GM18502 (cell line): ENCODE data around the gene GNA12.

Experiments used
- ATAC-seq: cut with Tn5 transposase; IDR thresholded peaks from one replicate; pipeline ENCODE4 v1.9.1; 2021; ENCODE audit warnings: mild to moderate bottlenecking; ENCODE audit not compliant: unreplicated experiment, poor library complexity

Gene GNA12

DNA sequence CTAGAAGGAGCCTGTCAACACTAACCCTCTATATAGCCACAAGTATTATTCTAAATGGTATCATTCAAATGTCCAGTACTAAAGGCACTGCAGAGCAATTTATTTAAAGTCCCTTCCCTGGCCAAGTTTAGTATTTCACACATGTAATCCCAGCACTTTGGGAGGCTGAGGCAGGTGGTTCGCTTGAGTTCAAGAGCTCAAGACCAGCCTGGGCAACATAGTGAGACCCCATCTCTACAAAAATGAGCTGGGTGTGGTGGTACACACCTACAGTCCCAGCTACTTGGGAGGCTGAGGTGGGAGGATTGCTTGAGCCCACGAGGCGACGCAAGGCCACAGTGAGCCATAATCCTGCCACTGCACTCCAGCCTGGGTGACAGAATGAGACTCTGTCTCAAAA, 3.6 kb downstream of the GNA12 start:
- ATAC-seq: no peak

DNA sequence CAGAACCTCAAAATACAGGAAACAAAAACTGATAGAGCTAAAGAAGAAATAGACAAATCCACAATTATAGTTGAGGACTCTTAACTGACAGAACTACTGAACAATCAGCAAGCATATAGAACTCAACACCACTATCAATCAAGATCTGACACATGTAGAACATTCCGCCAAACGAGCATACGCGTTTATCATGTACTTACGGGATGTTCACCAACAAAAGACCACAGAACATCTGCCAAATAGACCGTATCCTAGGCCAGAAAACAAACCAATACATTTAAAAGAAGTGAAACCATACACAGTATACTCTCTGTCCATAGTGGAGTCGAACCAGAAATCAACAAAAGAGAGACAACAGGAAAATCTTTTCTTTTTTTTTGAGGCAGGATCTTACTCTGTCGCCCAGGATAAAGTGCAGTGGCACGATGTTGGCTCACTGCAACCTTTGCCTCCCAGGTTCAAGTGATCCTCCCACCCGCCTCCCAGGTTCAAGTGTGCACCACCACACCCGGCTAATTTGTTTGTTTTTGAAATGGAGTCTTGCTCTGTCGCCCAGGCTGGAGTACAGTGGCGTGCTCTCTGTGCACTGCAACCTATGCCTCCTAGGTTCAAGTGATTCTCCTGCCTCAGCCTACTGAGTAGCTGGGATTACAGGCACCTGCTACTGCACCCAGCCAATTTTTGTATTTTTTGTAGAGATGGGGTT, 5.1 kb downstream of the GNA12 start:
- peak; percentile 68 for ATAC-seq

DNA sequence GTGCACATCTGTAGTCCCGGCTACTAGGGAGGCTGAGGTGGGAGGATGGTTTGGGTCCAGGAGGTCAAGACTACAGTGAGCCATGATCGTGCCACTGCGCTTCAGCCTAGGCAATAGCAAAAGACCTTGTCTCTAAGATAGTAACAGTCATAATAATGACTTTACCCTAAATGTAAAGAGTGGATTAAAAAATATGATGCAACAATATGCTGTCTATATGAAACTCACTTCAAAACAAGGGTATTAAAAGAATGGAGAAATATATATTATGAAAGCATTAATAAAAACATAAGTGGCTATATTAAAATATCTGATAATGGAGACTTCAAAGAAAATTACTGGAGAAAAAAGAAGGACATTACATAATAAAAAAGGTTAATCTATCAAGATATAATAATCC, 5.7 kb downstream of the GNA12 start:
- ATAC-seq: no peak

DNA sequence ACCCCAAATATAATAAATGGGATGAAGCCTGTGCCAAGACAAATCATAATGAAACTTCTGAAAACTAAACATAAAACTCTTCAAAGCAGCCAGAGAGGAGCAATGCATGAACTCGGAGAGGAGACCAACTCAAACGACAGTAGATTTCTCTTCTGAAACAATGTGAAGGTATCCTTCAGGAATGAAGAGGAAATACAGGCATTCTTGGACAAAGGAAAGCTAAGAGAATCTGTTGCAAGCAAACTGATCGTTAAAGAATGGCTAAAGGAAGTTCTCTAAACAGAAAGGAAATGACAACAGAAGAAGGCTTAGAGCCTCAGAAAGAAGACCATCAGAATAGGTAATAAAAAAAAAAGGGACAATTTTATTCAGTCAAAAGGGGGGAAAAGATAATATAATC, 6.6 kb downstream of the GNA12 start:
- ATAC-seq: no peak

DNA sequence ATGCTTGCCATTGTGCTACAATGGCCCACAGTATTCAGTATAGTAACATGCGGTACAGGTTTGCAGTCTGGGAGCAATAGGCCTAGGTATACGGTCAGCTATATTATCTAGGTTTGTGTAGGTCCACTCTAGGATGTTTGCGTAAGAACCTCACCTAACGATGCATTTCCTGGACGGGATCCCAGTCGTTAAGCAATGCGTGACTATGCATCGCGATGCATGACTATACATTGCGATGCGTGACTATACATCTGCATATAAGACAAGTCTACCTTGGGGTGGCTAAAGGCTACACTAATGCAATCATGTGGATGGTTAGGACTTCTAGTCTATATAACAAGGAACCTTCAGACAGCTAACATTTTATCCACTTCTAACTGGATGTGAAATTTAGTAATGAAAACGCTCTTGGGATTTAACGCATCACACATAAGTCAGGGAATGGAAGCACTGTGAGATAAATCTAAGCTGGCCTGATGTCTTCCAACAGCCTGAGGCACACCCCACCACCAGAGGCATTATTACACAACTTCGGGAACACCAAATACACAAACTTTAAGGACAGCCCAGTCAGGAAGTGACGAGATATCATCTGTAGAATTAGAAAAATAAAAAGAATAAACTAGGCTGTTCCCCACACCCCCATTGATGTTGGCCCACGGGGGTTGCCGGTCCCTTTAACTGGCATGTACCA, 9.2 kb downstream of the GNA12 start:
- no peak for ATAC-seq

DNA sequence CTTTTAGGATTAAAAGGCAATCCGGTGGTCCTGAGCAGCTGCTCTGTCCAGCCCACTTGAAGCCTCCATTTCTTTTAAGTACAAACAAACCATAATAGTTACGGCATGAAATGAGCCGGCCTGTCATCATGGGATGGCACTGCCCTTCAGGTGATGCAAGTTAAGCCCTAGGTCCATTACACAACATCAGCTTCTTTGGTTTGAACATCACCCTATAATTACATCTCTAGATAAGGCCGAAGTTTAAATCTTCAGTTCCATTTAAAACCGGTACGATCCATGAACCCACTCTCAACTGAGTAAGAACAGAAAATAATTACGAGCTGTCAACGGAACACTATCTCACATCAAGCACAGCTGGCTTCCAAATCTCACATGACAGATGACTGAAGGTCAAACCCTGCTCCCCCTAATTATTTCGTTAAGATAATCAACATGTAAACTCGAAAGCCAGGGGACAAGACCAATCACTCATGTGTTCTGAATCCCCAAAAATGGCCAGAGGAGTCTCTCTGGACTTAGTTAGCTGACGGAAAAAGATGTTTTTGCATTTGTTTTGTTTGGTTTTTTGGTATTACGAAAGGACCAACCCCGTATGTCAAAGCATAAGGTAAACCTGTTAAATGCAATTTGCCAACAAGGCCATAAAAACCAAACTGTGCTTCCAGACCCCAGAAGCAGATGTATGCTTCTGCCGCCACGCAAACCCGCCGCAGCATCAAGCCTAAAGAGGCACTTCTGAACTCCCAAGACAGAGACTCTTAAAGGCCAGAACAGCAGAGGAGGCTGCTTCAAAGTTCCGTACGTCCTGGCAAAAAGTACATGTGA, 10.8 kb downstream of the GNA12 start:
- ATAC-seq: no peak

DNA sequence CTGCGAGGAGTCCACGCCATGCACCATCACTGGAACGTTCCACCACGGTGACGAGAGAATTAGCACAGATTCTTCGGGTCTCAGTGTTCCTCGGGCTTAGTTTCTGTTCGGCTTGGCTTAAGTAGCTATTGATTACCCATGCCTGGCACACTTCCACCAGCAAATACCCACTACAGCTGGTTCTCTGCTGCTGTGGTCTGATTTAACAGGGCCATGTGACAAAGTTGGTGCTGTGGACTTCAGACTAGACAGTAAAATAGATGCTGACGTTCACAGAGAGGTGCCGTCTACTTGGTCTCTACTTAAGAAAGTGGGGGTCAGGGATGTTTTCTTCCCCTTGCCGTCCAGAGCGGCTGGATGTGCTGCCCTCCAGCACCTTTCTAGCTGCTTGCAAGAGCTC, 11.6 kb downstream of the GNA12 start:
- no peak for ATAC-seq

DNA sequence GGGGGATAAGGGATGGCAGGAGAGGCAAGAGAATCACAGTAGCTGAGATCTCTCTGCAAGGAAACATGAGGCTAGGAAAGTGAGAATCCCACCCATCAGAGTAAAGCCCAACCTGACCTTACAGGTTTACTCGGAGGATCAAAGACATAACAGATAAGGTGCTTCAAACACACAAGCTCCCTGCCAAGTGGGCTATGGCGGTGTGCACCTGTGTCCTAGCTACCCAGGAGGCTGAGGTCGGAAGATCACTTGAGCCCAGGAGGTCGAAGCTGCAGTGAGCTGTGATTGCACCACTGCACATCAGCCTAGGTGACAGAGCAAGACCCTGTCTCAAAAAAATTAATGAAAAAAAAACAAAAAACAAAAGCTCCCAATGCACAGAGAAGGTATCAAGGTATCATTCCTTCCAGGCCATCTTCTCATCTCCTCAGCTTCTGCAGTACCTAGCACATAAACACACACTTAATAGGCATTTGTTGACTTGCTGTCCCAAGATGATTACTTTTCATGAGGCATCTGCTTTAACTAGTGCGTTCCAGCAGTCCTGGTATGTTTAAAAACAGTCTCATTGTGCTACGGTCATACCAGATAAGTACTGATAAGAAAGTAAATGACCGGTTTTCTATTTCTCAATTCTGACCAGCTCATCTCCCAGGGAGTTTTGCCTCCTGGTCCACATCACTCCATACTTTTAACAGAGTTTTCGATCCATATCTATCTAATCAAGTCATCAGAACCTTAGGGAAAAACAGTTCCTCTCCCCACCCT, 13.3 kb downstream of the GNA12 start:
- no peak for ATAC-seq

DNA sequence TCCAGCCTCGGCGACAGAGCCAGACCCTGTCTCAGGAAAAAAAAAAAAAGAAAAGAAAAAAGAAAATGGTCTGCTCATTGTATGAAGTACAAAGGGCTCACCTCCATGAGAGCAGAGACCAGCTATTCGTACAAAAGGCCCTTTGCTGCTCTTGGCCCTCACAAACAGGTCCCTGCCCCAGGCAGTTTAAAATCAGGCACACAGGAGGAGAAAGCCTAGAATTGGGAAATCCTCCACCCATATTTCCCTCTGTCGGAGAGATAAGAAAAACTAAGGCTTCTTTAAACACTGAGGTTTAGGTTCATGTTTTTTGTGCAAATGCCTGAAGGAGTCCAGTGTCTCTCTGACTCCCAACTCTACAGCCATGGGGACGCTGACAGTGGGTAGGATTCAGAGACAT, 15.1 kb downstream of the GNA12 start:
- no peak for ATAC-seq

DNA sequence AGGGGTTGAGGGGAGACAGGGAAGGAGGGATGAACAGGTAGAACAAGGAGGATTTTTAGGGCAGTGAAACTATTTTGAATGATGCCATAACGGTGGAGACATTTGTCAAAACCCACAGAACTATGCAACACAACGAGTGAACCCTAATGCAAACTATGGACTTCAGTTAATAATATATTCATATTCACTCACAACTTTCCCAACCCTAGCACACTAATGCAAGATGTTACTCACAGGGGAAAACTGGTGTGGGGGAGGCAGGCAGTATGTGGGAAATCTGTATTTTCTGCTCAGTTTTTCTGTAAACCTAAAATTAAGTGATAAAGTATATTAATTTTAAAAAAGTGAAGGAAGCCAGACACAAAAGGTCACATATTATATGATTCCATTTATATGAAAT, 17.3 kb downstream of the GNA12 start:
- no peak for ATAC-seq

DNA sequence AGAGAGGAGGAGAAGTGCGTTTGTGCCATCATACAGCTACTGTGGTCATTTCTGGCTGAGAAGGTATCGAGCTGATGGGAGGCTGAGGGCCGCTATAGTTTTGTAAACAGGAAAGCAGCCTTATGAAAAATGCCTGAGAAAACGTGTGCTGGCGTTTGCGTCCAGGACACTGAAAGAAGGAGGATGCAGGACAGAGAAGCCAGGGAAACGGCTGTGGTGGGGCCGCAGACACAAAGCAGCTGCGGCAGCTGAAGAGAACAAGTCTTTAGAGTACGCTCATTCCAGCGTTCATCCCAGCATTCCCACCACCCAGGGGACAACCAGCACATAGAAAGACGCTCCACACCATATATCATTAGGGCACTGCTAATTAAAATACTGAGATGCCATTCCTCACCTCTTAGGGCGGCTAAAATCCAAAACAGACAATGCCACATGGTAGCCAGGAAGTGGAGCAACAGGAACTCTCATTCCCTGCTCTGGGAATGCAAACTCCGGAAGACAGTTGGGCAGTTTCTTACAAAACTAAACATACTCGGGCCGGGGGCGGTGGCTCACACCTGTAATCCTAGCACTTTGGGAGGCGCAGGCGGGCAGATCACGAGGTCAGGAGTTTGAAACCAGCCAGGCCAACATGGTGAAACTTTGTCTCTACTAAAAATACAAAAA, 18.4 kb downstream of the GNA12 start:
- no peak for ATAC-seq

DNA sequence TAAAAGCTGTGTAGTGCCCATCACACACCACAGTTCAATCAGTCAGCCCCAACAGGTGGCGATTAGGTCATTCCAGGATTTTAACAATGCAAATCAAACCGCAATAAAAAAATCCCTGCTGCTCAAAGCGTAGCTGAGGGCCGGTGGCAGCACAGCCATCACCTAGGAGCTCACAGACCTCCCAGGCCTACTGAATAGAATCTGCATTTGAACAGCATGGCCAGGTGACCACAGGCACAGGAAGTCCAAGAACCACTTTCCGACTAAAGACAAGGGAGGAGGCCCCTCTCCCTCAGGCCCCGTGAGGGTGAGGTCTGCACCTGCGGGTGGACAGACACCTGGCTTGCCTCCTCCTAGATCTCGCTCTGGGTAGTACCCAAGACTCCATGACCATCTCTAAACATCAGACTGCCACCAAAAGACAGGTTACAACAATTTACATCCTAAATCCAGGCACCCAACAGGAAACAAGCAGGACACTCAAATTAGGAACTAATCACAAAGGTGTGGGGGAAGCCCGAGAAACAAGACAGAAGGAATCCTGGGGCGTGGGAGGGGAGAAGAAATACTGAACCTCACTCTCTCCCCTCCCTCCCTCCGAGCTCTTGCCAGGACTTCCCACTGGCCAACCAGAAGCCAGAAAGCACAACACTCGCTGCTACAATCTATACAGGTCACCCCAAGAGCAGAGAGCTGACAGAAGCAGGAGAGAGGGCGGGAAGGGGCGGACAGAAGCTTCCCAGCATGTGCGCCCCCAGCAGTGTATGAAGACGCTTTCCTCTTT, 19.2 kb downstream of the GNA12 start:
- ATAC-seq: peak; percentile 33

DNA sequence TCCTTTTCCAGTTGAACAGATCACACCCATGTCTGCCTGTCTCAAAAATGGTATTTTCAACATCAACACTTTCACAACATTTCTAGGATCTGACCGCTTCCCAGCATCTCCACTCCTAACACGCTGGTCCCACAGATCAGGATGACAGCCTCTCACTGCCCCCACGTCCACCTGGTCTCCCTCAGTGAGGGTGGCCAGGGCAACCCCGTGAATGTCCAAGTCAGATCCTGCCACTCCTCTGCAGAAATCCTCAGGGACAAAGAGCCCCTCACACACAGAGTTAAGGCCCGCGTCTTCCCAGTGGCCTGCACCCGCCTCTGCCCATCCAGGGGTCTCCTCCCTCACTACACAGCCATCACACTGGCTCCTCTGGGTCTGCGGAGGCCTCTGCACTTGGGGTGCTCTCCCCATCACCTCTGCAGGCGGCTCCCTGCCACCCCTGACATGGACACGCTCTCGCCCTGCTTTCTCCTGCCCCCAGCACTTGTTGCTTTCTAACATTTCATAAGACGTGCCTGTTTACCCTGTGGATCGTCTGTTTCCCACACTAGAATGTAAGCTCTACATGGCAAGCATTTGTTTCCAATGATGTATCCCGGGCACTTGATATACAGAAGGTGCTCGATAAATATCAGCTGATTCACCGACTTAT, 20.0 kb downstream of the GNA12 start:
- ATAC-seq: no peak

DNA sequence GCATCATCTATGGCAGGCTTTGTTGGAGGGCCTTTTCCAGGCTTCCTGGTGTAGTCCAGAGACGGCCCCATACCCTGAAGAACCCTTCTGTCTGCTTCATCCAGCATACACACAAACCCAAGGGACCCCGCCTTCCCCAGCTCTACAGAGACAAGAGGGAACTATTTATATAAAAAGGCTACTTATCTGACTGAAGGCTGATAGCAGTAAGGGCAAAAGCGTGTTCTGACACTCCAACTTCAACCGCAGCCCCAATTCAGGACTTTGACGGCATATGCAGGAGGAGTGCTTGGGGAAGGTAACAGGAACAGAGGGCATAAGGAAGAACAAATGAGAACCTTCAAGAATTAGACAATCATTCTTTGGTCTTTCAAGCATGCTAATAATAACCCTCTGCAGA, 21.0 kb downstream of the GNA12 start:
- no peak for ATAC-seq

DNA sequence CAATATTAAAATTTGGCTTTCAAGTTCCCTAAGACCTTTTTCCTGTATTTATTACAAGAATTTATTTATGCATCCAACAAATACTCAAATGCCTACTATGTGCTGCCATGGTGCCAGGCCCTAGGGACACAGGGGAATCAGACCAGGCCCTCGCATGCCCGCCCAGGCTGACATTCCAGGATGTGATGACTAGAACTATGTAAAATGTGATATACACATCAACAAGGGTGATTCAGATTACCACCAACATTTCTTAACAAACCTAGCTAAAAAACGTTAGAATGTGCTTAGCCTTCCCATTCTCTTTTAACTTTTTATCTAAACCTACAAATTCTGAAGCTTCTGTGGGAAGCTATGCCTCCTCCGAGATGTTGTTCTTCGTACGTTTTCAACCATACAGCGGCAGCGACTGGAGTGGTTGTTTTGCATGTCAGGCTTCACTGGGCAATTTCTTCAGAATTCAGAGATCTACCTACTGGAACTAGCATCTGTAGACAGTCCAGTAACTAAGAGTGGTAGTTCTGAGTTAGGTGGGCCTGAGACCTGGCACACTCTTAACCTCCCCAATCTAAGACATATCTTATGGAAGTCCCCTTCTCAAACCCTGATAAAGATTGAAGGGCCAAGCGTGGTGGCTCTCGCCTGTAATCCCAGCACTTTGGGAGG, 22.1 kb downstream of the GNA12 start:
- peak; percentile 73 for ATAC-seq

DNA sequence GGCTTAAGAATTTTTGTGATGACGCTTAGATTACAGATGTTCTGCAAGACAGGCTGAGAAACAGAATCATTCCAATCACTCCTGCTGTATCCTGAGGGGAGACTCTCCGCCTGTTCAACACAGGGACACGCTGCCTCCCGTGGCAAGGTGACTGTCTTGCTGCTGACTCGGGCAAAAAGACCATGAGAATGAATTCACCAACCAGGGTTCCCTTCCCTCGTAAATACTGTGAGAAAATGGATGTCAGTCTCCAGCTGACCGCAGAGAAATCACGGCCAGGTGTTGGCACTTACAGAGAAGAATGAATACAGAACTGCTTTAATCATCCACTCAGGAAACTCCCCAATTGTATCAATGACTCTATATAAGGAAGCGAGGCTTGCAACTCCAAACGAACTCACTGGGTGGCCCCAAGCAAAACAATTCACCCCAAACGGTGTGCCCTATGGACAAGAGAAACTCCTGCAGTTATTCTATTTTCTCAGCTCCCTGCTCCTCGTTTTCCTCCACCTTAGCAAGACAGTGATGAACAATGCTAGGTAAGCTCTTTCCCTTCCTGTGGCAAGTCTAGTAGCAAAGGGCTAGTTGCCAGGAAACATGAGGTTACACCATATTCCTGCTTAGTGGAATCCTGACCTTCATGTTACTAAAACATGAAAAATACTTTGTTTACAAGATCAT, 22.8 kb downstream of the GNA12 start:
- ATAC-seq: peak; percentile 58

DNA sequence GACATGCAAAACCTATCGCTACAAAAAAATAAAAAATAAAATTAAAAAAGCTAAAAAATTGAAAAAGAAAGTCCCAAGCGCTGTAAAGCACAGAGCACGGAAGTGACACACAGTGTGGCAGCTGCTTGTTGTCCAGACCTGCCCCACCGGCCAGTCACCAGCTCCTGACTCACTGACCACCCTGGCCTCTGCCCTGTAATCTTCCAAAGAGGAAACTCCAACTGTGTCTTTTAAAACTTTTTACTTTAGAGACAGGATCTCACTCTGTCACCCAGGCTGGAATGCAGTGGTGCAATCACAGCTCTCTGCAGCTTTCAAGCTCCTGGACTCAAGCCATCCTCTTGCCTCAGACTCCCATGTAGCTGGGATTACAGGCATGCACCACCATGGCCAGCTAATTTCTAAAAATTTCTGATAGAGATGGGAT, 23.6 kb downstream of the GNA12 start:
- ATAC-seq: no peak

DNA sequence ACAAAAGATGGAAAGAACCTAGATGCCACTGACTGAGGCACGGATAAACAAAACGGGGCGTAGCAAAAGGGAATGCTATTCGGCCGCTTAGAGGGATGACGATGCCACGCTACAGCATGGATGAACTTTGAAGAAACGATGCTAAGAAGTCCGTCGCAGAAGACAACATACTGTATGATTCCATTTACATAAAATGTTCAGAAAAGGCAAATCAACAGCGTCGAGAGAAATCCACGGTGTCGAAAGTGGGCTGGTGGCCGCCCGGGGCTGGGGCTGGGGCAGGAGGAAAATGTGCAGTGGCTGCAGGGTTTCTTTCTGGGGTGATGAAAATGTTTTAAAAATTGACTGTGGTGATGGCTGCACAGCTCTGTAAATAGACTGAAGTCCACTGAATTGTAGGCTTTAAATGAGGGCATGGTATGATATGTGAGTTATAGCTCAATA, 24.1 kb downstream of the GNA12 start:
- no peak for ATAC-seq
